Body of pancreas (tissue), 4 donors: ENCODE results near the gene IARS2. TPM values are rescaled to one million over a fixed set of nuclear protein-coding genes. Genes with fewer than 3 reads are reported as not detected.

Experiments used
- ATAC-seq: fragments of 150-250 bp; one replicate; pipeline ENCODE4 v1.9.1; 2016
- DNase-seq, 4 donors: peaks; one replicate each; pipeline ENCODE4 v3.0.0-alpha.2; 2019
- H3K27ac ChIP-seq, 4 donors: fragments of 200-600 bp; sonication (generic); 1 replicate in 3 of 4; 2 replicates in 1 of 4; pipeline versions ENCODE4 v1.5.1 to v1.6.1; 2016 to 2019; ENCODE audit warnings: mild to moderate bottlenecking in 1 of 4, mixed read lengths in 1 of 4, moderate library complexity in 1 of 4
- H3K27me3 ChIP-seq, 2 donors: fragments of 200-600 bp; sonication (generic); one replicate each; pipeline ENCODE4 v1.6.0; 2016; ENCODE audit warnings: mild to moderate bottlenecking in 1 of 2
- H3K36me3 ChIP-seq, 2 donors: fragments of 200-600 bp; sonication (generic); replicated peaks in 1 of 2; 2 replicates each; pipeline ENCODE4 v1.5.1; 2016; ENCODE audit warnings: low read depth in 2 of 2; ENCODE audit not compliant: insufficient read depth in 1 of 2
- H3K4me1 ChIP-seq: fragments of 200-600 bp; sonication (generic); one replicate; pipeline ENCODE4 v1.6.0; 2016
- H3K4me3 ChIP-seq, 2 donors: fragments of 200-600 bp; sonication (generic); 1 replicate in 1 of 2; 2 replicates in 1 of 2; pipeline ENCODE4 v1.5.1; 2016 to 2019
- H3K9me3 ChIP-seq, 3 donors: fragments of 200-600 bp; sonication (generic); 1 replicate in 2 of 3; 2 replicates in 1 of 3; pipeline ENCODE4 v1.5.1; 2016
- CTCF ChIP-seq, 7 experiments: fragments of 450-650 bp in 4 of 7; fragments of 200-600 bp in 3 of 7; sonication (generic) in 3 of 7; IDR thresholded peaks; one replicate each; pipeline ENCODE4 v1.5.1; 2016 to 2019; ENCODE audit warnings: antibody characterized with exemption in 7 of 7
- POLR2A ChIP-seq, 3 donors: fragments of 450-650 bp; IDR thresholded peaks; one replicate each; pipeline ENCODE4 v1.6.1; 2016; ENCODE audit warnings: antibody characterized with exemption in 3 of 3, mild to moderate bottlenecking in 2 of 3
- WGBS, 2 donors: methylation state at CpG; one replicate each; pipeline ENCODE4 v1.1.5; 2017; 5-methylcytosine and 5-hydroxymethylcytosine counted together
- intact Hi-C: fragments of 100-400 bp; cut with DNase I; formaldehyde crosslinking; loops from one replicate; pipeline ENCODE4 v1.15.1; 2023
- total RNA-seq, 2 donors: library from RNA; depleted of rRNA; stranded (reverse); fragments of >200 nt; gene quantifications; one replicate each; pipeline ENCODE4 v1.1.0, GENCODE V29; 2016

IARS2 gene
- total RNA-seq = 10 to 100 TPM; 32.7 to 40.2 TPM

GRCh38 chr1:220094016-220094911 is at the start of gene IARS2:
IARS2 (plus strand) TSS chr1:220094132; CDS start chr1:220094217, 85 bp downstream.
- Histone ChIP-seq H3K4me1 (peaks cover 22% of the 10 kb centered on the region), H3K27me3 (no peaks in the 10 kb centered on the region), H3K27ac (peak within 1 kb of the TSS; percentile 47 to 89 (median 78)), H3K36me3 (no peaks in the 10 kb centered on the region), H3K4me3 (peak within 1 kb of the TSS; percentile 84 to 100), H3K9me3 (no peaks in the 10 kb centered on the region)
- intact Hi-C loops = no loop called here
- DNase-seq (peak; percentile 89 to 93 (median 90)), ATAC-seq (peak; percentile 90)
- TF ChIP-seq CTCF (IDR thresholded peaks at IDR 0.05) = no peak
- TF ChIP-seq POLR2A (IDR thresholded peaks at IDR 0.05) = peak in 2 of 3 donors; percentile 60 to 68
- 1 to 3% methylated on average over 18 to 72 of the region's 73 CpGs for WGBS, 2 donors

DNA sequence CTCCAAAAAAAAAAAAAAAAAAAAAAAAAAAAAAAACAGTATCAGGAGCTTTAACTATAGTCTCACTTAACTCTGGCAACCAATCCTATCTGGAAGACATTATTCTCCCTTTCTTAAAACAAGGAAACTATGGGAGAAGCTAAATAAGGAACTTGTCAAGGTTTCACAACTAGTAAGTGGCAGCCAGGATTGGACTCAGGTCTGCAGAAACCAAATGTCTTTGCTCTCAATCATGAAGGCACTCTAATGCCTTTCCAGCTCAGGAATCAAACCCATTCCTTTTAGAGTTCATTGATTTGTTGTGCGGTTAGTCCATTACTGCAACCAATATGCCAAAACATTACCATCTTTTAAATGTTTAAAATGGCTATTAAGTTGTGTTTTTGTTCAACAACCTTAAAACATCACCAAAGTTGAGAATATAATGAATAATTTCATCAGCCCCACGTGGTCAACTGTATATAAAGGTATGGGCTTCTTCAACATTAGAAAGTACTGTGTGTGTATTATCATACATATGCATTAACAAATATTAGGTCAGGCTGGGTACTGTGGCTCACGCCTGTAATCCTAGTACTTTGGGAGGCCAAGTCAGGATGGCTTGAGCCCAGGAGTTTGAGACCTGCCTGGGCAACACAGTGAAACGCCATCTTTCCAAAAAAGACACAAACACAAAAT is 49.1 kb upstream of the IARS2 start:
- H3K27ac ChIP-seq = peak overlapping the region in 1 of 4 donors; percentile 88
- TF ChIP-seq CTCF (IDR thresholded peaks at IDR 0.05) = no peak
- H3K4me1 ChIP-seq = peaks cover 20% of the 10 kb centered on the region
- H3K9me3 ChIP-seq = no peaks in the 10 kb centered on the region
- H3K27me3 ChIP-seq = no peaks in the 10 kb centered on the region
- ATAC-seq (no peak), DNase-seq (no peak)
- peaks cover 0 to under 1% of the 10 kb centered on the region in 2 donors for H3K36me3 ChIP-seq
- WGBS, 2 donors = 43 to 45% methylated on average over 4 of the region's 4 CpGs
- intact Hi-C loops = no loop called here
- H3K4me3 ChIP-seq = no peak overlapping the region

DNA sequence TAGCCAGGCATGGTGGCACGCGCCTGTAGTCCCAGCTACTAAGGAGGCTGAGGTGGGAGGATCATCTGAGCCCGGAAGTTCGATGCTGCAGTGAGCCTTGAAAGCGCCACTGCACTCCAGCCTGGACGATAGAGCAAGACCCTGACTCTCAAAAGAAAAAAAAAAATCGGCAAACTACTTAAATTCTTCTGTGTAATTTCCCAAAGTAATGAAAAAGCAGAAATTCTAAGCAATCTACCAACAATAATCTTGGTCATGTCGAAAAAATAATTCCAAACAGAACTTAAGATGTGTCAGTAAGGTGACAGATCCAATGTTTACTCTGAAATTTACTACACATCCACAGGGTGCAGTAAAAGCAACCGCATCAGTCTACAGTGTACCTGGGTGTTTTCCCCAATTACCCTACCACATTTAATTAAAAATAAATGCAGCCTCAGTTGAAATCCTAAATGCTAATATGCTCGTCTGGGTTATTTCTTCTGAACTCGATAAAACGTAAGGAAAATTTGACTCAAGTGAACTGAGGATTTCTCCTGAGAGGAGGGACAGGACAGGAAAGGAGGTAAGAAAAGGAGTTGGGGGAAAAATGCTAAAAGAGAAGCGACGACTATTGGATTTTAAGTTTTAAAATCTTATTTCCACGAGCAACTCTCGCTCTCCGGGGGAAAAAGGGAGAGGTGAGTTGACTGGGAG is 48.4 kb upstream of the IARS2 start:
- ATAC-seq (no peak), DNase-seq (no peak)
- H3K4me1 ChIP-seq = peaks cover 20% of the 10 kb centered on the region
- H3K4me3 ChIP-seq = peak overlapping the region; percentile 60 to 79
- TF ChIP-seq CTCF (IDR thresholded peaks at IDR 0.05) = no peak
- TF ChIP-seq POLR2A (IDR thresholded peaks at IDR 0.05) = no peak
- H3K36me3 ChIP-seq = no peaks in the 10 kb centered on the region
- no peaks in the 10 kb centered on the region for H3K9me3 ChIP-seq
- 11 to 13% methylated on average over 17 of the region's 17 CpGs for WGBS, 2 donors
- intact Hi-C loops = no loop called here
- no peaks in the 10 kb centered on the region for H3K27me3 ChIP-seq
- H3K27ac ChIP-seq = peak overlapping the region; percentile 57 to 88 (median 76)

- intact Hi-C loops = no loop called here
- H3K4me1 ChIP-seq = peaks cover 20% of the 10 kb centered on the region
- 0 to 1% methylated on average over 46 to 71 of the region's 71 CpGs for WGBS, 2 donors
These were observed 47.6 kb upstream of the IARS2 start, which contains the start of gene EPRS1 for GRCh38 chr1:220046052-220046930. EPRS1 (minus strand) TSS chr1:220046505; CDS start chr1:220046388, 117 bp downstream.

More at GRCh38 chr1:220046052-220046930, 47.6 kb upstream of the IARS2 start, which contains the start of gene EPRS1:
- TF ChIP-seq POLR2A (IDR thresholded peaks at IDR 0.05) = peak; percentile 55 to 77 (median 72)
- TF ChIP-seq CTCF (IDR thresholded peaks at IDR 0.05) = peak; percentile 67 to 98 (median 93)
- H3K36me3 ChIP-seq = no peaks in the 10 kb centered on the region
- no peaks in the 10 kb centered on the region for H3K27me3 ChIP-seq
- ATAC-seq (peak; percentile 100), DNase-seq (peak; percentile 92 to 97 (median 94))
- H3K9me3 ChIP-seq = no peaks in the 10 kb centered on the region
- peak within 1 kb of the TSS; percentile 57 to 88 (median 76) for H3K27ac ChIP-seq
- H3K4me3 ChIP-seq = peak within 1 kb of the TSS; percentile 60 to 79
